ENCODE results near the gene SNX10. TPM values are rescaled to one million over a fixed set of nuclear protein-coding genes. Genes with fewer than 3 reads are reported as not detected.

Gene SNX10
- total RNA-seq, 1 experiment from 2014 or later = 9.4 TPM

GRCh38 chr7:26398427-26398755, 106.7 kb downstream of the SNX10 start:
- no peak overlapping the region for H3K4ac ChIP-seq (ENCODE audit: low read depth, low read length)
- H2BK120ac ChIP-seq (ENCODE audit: low read depth, low read length, poor library complexity, severe bottlenecking) = no peak overlapping the region
- H4K5ac ChIP-seq (ENCODE audit: insufficient read length, low read depth, low read length) = no peak overlapping the region
- H3K79me2 ChIP-seq (ENCODE audit: insufficient read depth, low read length) = no peaks in the 10 kb centered on the region
- no peak overlapping the region for H3K27ac ChIP-seq (ENCODE audit: insufficient read length, low read depth, low read length)
- Mint-ChIP-seq H3K27ac (no peak overlapping the region), H3K27me3 (ENCODE audit: low read depth) (peaks cover 11% of the 10 kb centered on the region), H3K4me1 (peaks cover 21% of the 10 kb centered on the region in 2 experiments), H3K36me3 (ENCODE audit: insufficient read depth in 1 of 3, low read depth in 3 of 3) (no peaks in the 10 kb centered on the region), H3K9me3 (no peaks in the 10 kb centered on the region), H3K4me3 (peak overlapping the region; percentile 91 to 92)
- peak overlapping the region; percentile 79 for H3K4me2 ChIP-seq (ENCODE audit: insufficient read depth, insufficient read length, low read length)
- H2AK5ac ChIP-seq (ENCODE audit: insufficient read length, low read length) = no peak overlapping the region
- peak overlapping the region; percentile 98; the same call in 1 of the 2 replicates for H3K14ac ChIP-seq (ENCODE audit: insufficient read depth, low read length)
- no peaks in the 10 kb centered on the region for H3K79me1 ChIP-seq (ENCODE audit: insufficient read depth, low read depth, low read length, poor library complexity, severe bottlenecking)
- H2BK5ac ChIP-seq (ENCODE audit: insufficient read length, low read length) = no peak overlapping the region
- H3K27me3 ChIP-seq (ENCODE audit: insufficient read depth, low read length) = no peaks in the 10 kb centered on the region
- no peaks in the 10 kb centered on the region for H3K4me1 ChIP-seq (ENCODE audit: insufficient read depth, low read length)
- TF ChIP-seq CTCF (conservative IDR thresholded peaks at IDR 0.05) = no peak
- no peaks in the 10 kb centered on the region for H4K20me1 ChIP-seq (ENCODE audit: control insufficient read depth, insufficient read depth, insufficient read length)
- peaks cover 10% of the 10 kb centered on the region for H3K23me2 ChIP-seq (ENCODE audit: insufficient read length, low read depth, low read length, poor library complexity, severe bottlenecking)
- WGBS (ENCODE audit: extremely low coverage, insufficient read length, low lambda C conversion rate) = no CpG with 5 or more reads among the region's 36 CpGs
- no peaks in the 10 kb centered on the region for H3K9me3 ChIP-seq (ENCODE audit: control insufficient read depth, low read depth, low read length)
- no peak overlapping the region for H3K56ac ChIP-seq (ENCODE audit: insufficient read length, low read depth, low read length)
- no peak overlapping the region for H3K23ac ChIP-seq (ENCODE audit: insufficient read length, low read depth, low read length)
- peak; percentile 63 for DNase-seq
- H3T11ph ChIP-seq (ENCODE audit: low read length) = no peak overlapping the region
- H3K9ac ChIP-seq (ENCODE audit: extremely low read depth, insufficient read length, low read length) = no peak overlapping the region
- no peak overlapping the region for H3K18ac ChIP-seq (ENCODE audit: insufficient read length, low read depth, low read length)
- H4K8ac ChIP-seq (replicated peaks; ENCODE audit: insufficient read length, low read depth, low read length) = no peak overlapping the region
- H2AFZ ChIP-seq (ENCODE audit: low read length) = no peak overlapping the region
- H2BK15ac ChIP-seq (ENCODE audit: low read depth, low read length) = no peak overlapping the region
- H2BK12ac ChIP-seq (ENCODE audit: insufficient read length, low read depth, low read length) = no peak overlapping the region
- no peak overlapping the region for H4K91ac ChIP-seq (ENCODE audit: insufficient read length, low read depth, low read length)
- no peak overlapping the region for H2BK20ac ChIP-seq (ENCODE audit: low read depth, low read length, poor library complexity, severe bottlenecking)

Measured in H9 (cell line).